GM23338 (cell line): Measurements from ENCODE around the gene SESN3.

Experiments used
- CREB1 ChIP-seq: fragments of 250-450 bp; sonication (Bioruptor Pico); IDR thresholded peaks from 2 replicates; pipeline ENCODE4 v1.5.0; 2020; ENCODE audit warnings: low read depth, mild to moderate bottlenecking, moderate library complexity
- EZH2 ChIP-seq: fragments of 200-600 bp; sonication (generic); IDR thresholded peaks from one replicate; pipeline ENCODE4 v1.8.0; 2017; ENCODE audit warnings: antibody characterized with exemption, mild to moderate bottlenecking, low read depth; ENCODE audit not compliant: unreplicated experiment
- EZH2phosphoT487 ChIP-seq: fragments of 200-600 bp; sonication (generic); IDR thresholded peaks from one replicate; pipeline ENCODE4 v1.8.1; 2018; ENCODE audit warnings: antibody characterized with exemption; ENCODE audit not compliant: unreplicated experiment
- JUNB ChIP-seq: IDR thresholded peaks from one replicate; pipeline ENCODE4 v1.6.1; 2016; ENCODE audit warnings: antibody characterized with exemption; ENCODE audit not compliant: unreplicated experiment
- NANOG ChIP-seq: IDR thresholded peaks from 2 replicates; pipeline ENCODE4 v1.6.1; 2016; ENCODE audit warnings: antibody characterized with exemption, borderline replicate concordance
- POLR2AphosphoS5 ChIP-seq: IDR thresholded peaks from 2 replicates; pipeline ENCODE4 v1.6.1; 2016; ENCODE audit warnings: antibody characterized with exemption, low read depth
- STAT1 ChIP-seq: IDR thresholded peaks from one replicate; pipeline ENCODE4 v1.6.1; 2016; ENCODE audit warnings: antibody characterized with exemption; ENCODE audit not compliant: unreplicated experiment
- TF ChIP-seq, protein P1 (sequence below), 2 experiments: fragments of 200-600 bp in 1 of 2; sonication (generic) in 1 of 2; conservative IDR thresholded peaks; 2 replicates each; pipeline versions ENCODE4 v1.5.1 to v1.6.1; 2016 to 2017; ENCODE audit warnings: antibody characterized with exemption in 2 of 2, low read depth in 2 of 2, mild to moderate bottlenecking in 2 of 2, moderate library complexity in 1 of 2
- TF ChIP-seq, protein P2 (sequence below): IDR thresholded peaks from one replicate; pipeline ENCODE4 v1.6.1; 2018; ENCODE audit warnings: antibody characterized with exemption; ENCODE audit not compliant: unreplicated experiment
- TF ChIP-seq, protein P3 (sequence below): fragments of 250-450 bp; sonication (Bioruptor Pico); IDR thresholded peaks from 2 replicates; pipeline ENCODE4 v1.5.0; 2020; ENCODE audit warnings: mild to moderate bottlenecking, moderate library complexity
- TF ChIP-seq, protein P4 (sequence below): IDR thresholded peaks from 2 replicates; pipeline ENCODE4 v1.6.1; 2016; ENCODE audit warnings: antibody characterized with exemption

DNA sequence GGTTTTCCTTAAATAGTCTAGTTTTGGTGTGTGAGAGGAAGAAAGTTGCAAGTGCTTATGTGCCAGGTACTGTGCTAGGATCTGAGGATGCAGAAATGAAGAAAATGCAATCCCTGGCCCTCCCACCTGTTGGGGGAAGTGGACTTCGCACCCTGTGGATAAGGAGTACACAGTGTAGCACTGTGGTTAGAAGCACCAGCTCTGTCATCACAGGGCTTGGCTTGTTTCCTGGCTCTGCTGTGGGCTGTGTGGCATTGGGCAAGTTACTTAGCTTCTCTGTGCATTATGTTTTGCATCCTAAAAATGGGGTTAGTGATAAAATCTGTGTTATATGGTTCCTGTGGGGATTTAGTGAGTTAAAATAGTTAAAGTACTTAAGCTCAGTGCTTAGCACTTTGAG is 73.2 kb downstream of the SESN3 start:
- TF ChIP-seq, protein P1, sequence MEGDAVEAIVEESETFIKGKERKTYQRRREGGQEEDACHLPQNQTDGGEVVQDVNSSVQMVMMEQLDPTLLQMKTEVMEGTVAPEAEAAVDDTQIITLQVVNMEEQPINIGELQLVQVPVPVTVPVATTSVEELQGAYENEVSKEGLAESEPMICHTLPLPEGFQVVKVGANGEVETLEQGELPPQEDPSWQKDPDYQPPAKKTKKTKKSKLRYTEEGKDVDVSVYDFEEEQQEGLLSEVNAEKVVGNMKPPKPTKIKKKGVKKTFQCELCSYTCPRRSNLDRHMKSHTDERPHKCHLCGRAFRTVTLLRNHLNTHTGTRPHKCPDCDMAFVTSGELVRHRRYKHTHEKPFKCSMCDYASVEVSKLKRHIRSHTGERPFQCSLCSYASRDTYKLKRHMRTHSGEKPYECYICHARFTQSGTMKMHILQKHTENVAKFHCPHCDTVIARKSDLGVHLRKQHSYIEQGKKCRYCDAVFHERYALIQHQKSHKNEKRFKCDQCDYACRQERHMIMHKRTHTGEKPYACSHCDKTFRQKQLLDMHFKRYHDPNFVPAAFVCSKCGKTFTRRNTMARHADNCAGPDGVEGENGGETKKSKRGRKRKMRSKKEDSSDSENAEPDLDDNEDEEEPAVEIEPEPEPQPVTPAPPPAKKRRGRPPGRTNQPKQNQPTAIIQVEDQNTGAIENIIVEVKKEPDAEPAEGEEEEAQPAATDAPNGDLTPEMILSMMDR (conservative IDR thresholded peaks at IDR 0.05; ENCODE audit: low read depth in 2 of 2), result no peak
- TF ChIP-seq POLR2AphosphoS5, result no peak
- TF ChIP-seq, protein P2, sequence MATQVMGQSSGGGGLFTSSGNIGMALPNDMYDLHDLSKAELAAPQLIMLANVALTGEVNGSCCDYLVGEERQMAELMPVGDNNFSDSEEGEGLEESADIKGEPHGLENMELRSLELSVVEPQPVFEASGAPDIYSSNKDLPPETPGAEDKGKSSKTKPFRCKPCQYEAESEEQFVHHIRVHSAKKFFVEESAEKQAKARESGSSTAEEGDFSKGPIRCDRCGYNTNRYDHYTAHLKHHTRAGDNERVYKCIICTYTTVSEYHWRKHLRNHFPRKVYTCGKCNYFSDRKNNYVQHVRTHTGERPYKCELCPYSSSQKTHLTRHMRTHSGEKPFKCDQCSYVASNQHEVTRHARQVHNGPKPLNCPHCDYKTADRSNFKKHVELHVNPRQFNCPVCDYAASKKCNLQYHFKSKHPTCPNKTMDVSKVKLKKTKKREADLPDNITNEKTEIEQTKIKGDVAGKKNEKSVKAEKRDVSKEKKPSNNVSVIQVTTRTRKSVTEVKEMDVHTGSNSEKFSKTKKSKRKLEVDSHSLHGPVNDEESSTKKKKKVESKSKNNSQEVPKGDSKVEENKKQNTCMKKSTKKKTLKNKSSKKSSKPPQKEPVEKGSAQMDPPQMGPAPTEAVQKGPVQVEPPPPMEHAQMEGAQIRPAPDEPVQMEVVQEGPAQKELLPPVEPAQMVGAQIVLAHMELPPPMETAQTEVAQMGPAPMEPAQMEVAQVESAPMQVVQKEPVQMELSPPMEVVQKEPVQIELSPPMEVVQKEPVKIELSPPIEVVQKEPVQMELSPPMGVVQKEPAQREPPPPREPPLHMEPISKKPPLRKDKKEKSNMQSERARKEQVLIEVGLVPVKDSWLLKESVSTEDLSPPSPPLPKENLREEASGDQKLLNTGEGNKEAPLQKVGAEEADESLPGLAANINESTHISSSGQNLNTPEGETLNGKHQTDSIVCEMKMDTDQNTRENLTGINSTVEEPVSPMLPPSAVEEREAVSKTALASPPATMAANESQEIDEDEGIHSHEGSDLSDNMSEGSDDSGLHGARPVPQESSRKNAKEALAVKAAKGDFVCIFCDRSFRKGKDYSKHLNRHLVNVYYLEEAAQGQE, result no peak
- TF ChIP-seq JUNB, result no peak
- no peak for TF ChIP-seq EZH2
- no peak for TF ChIP-seq EZH2phosphoT487
- TF ChIP-seq NANOG, result no peak
- no peak for TF ChIP-seq STAT1
- TF ChIP-seq, protein P3, sequence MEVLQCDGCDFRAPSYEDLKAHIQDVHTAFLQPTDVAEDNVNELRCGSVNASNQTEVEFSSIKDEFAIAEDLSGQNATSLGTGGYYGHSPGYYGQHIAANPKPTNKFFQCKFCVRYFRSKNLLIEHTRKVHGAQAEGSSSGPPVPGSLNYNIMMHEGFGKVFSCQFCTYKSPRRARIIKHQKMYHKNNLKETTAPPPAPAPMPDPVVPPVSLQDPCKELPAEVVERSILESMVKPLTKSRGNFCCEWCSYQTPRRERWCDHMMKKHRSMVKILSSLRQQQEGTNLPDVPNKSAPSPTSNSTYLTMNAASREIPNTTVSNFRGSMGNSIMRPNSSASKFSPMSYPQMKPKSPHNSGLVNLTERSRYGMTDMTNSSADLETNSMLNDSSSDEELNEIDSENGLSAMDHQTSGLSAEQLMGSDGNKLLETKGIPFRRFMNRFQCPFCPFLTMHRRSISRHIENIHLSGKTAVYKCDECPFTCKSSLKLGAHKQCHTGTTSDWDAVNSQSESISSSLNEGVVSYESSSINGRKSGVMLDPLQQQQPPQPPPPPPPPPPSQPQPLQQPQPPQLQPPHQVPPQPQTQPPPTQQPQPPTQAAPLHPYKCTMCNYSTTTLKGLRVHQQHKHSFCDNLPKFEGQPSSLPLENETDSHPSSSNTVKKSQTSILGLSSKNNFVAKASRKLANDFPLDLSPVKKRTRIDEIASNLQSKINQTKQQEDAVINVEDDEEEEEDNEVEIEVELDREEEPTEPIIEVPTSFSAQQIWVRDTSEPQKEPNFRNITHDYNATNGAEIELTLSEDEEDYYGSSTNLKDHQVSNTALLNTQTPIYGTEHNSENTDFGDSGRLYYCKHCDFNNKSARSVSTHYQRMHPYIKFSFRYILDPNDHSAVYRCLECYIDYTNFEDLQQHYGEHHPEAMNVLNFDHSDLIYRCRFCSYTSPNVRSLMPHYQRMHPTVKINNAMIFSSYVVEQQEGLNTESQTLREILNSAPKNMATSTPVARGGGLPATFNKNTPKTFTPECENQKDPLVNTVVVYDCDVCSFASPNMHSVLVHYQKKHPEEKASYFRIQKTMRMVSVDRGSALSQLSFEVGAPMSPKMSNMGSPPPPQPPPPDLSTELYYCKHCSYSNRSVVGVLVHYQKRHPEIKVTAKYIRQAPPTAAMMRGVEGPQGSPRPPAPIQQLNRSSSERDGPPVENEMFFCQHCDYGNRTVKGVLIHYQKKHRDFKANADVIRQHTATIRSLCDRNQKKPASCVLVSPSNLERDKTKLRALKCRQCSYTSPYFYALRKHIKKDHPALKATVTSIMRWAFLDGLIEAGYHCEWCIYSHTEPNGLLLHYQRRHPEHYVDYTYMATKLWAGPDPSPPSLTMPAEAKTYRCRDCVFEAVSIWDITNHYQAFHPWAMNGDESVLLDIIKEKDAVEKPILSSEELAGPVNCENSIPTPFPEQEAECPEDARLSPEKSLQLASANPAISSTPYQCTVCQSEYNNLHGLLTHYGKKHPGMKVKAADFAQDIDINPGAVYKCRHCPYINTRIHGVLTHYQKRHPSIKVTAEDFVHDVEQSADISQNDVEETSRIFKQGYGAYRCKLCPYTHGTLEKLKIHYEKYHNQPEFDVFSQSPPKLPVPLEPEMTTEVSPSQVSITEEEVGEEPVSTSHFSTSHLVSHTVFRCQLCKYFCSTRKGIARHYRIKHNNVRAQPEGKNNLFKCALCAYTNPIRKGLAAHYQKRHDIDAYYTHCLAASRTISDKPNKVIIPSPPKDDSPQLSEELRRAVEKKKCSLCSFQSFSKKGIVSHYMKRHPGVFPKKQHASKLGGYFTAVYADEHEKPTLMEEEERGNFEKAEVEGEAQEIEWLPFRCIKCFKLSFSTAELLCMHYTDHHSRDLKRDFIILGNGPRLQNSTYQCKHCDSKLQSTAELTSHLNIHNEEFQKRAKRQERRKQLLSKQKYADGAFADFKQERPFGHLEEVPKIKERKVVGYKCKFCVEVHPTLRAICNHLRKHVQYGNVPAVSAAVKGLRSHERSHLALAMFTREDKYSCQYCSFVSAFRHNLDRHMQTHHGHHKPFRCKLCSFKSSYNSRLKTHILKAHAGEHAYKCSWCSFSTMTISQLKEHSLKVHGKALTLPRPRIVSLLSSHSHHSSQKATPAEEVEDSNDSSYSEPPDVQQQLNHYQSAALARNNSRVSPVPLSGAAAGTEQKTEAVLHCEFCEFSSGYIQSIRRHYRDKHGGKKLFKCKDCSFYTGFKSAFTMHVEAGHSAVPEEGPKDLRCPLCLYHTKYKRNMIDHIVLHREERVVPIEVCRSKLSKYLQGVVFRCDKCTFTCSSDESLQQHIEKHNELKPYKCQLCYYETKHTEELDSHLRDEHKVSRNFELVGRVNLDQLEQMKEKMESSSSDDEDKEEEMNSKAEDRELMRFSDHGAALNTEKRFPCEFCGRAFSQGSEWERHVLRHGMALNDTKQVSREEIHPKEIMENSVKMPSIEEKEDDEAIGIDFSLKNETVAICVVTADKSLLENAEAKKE (CRISPR knock-in tag), result no peak
- TF ChIP-seq CREB1, result no peak
- TF ChIP-seq, protein P4, sequence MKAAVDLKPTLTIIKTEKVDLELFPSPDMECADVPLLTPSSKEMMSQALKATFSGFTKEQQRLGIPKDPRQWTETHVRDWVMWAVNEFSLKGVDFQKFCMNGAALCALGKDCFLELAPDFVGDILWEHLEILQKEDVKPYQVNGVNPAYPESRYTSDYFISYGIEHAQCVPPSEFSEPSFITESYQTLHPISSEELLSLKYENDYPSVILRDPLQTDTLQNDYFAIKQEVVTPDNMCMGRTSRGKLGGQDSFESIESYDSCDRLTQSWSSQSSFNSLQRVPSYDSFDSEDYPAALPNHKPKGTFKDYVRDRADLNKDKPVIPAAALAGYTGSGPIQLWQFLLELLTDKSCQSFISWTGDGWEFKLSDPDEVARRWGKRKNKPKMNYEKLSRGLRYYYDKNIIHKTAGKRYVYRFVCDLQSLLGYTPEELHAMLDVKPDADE, result no peak
